A673 (cell line): ENCODE data around the gene EPB41L4B.

ENCODE experiments used
- CTCF ChIP-seq: fragments of 300-800, 200-600 bp; sonication (generic); conservative IDR thresholded peaks from 2 replicates; pipeline ENCODE4 v1.5.1; 2017; ENCODE audit warnings: low read depth, mild to moderate bottlenecking, antibody characterized with exemption, low read length, moderate library complexity, mixed read lengths
- EZH2 ChIP-seq: fragments of 200-600 bp; sonication (generic); IDR thresholded peaks from 2 replicates; pipeline ENCODE4 v1.6.1; 2017; ENCODE audit warnings: borderline replicate concordance, low read depth, mild to moderate bottlenecking, mixed read lengths, antibody characterized with exemption, low read length; ENCODE audit not compliant: poor library complexity, severe bottlenecking

GRCh38 chr9:109302606-109303005 lies 18.3 kb downstream of the EPB41L4B start:
- TF ChIP-seq CTCF = no peak
- no peak for TF ChIP-seq EZH2
